Lower leg skin (tissue), 3 donors: ENCODE measurements around the gene MFSD8.

ENCODE experiments used
- CTCF ChIP-seq, 3 donors: fragments of 450-650 bp; IDR thresholded peaks; one replicate each; pipeline ENCODE4 v1.5.1; 2016; ENCODE audit warnings: antibody characterized with exemption in 3 of 3, mild to moderate bottlenecking in 3 of 3, moderate library complexity in 2 of 3
- POLR2A ChIP-seq, 2 donors: fragments of 450-650 bp; IDR thresholded peaks; one replicate each; pipeline ENCODE4 v1.6.1; 2016 to 2017; ENCODE audit warnings: antibody characterized with exemption in 2 of 2, mild to moderate bottlenecking in 1 of 2, moderate library complexity in 1 of 2

- TF ChIP-seq CTCF (IDR thresholded peaks at IDR 0.05) (no peak), POLR2A (IDR thresholded peaks at IDR 0.05) (no peak)
These were observed 3.6 kb upstream of the MFSD8 start for GRCh38 chr4:127968586-127968985.
